A549 (cell line): ENCODE measurements around the gene RBSN. TPM values are rescaled to one million over a fixed set of nuclear protein-coding genes. Genes with fewer than 3 reads are reported as not detected.

Experiments
- ATAC-seq, 2 experiments: fragments of 200-7000 bp in 1 of 2; fragments of >200 bp in 1 of 2; cut with Nextera tagmentation in 1 of 2; cut with Tn5 transposase in 1 of 2; 3 replicates each; pipeline versions ENCODE4 v1.8.0 to v1.9.1; 2018 to 2020; ENCODE audit warnings: mild to moderate bottlenecking in 1 of 2, moderate library complexity in 1 of 2
- CTCF ChIA-PET: fragments of 300-600 bp; sonication (Branson Sonifier 250); formaldehyde crosslinking; extraction: SDS; loops from one replicate; lab custom pipeline; 2021; ENCODE audit warnings: antibody characterized with exemption, inconsistent platforms; lab: Yijun Ruan, JAX
- POLR2A ChIA-PET: fragments of 350-600 bp; formaldehyde crosslinking; extraction: SDS; loops from one replicate; lab custom pipeline; 2021; ENCODE audit warnings: antibody characterized with exemption, inconsistent platforms; lab: Yijun Ruan, JAX
- DNase-seq, 2 experiments: peaks; one replicate each; pipeline versions ENCODE4 v3.0.0 to v3.0.0-alpha.2; 2011 to 2016; ENCODE audit warnings: low read depth in 1 of 2, low spot score in 1 of 2
- FAIRE-seq: peaks from 2 replicates; lab custom pipeline; 2011; peaks lifted over from hg19 to GRCh38; lab: Jason Lieb, UNC
- H3K27ac ChIP-seq, 2 experiments: fragments of >200 bp; sonication (Bioruptor Twin); formaldehyde crosslinking; 3 replicates each; pipeline ENCODE4 v1.5.1; 2016 to 2017
- H3K4me1 ChIP-seq: fragments of >200 bp; sonication (Bioruptor Twin); formaldehyde crosslinking; 3 replicates; pipeline ENCODE4 v1.6.1; 2016
- H3K4me2 ChIP-seq: fragments of >200 bp; sonication (Bioruptor Twin); formaldehyde crosslinking; 3 replicates; pipeline ENCODE4 v1.6.1; 2016
- H3K4me3 ChIP-seq: fragments of >200 bp; sonication (Bioruptor Twin); formaldehyde crosslinking; 3 replicates; pipeline ENCODE4 v1.5.1; 2016
- H3K9me3 ChIP-seq: fragments of >200 bp; sonication (Bioruptor Twin); formaldehyde crosslinking; 3 replicates; pipeline ENCODE4 v1.6.1; 2016
- EHMT2 ChIP-seq: fragments of 200-600 bp; sonication (generic); IDR thresholded peaks from 2 replicates; pipeline ENCODE4 v1.6.1; 2016; ENCODE audit warnings: antibody characterized with exemption, low read depth, mild to moderate bottlenecking, moderate library complexity
- ELK1 ChIP-seq: fragments of 150-350 bp; IDR thresholded peaks from 2 replicates; pipeline ENCODE4 v1.6.1; 2014; ENCODE audit warnings: low read depth, mild to moderate bottlenecking, low read length
- FOSB ChIP-seq: fragments of 250-450 bp; sonication (Bioruptor Pico); IDR thresholded peaks from 2 replicates; pipeline ENCODE4 v1.5.0; 2020; ENCODE audit warnings: mild to moderate bottlenecking, moderate library complexity
- FOSL2 ChIP-seq, 2 experiments: fragments of 450-650 bp in 1 of 2; fragments of >200 bp in 1 of 2; sonication (Bioruptor Twin) in 1 of 2; formaldehyde crosslinking; IDR thresholded peaks; 2 replicates each; pipeline versions ENCODE4 v1.5.0 to v1.6.1; 2016 to 2020; ENCODE audit warnings: mild to moderate bottlenecking in 1 of 2, moderate library complexity in 1 of 2
- HDAC2 ChIP-seq: fragments of 200-600 bp; sonication (generic); IDR thresholded peaks from 2 replicates; pipeline ENCODE4 v1.6.1; 2016
- HOXA7 ChIP-seq: fragments of 250-450 bp; sonication (Bioruptor Pico); IDR thresholded peaks from 2 replicates; pipeline ENCODE4 v1.5.0; 2020; ENCODE audit warnings: mild to moderate bottlenecking, moderate library complexity
- JUN ChIP-seq, 2 experiments: fragments of >200 bp; sonication (Bioruptor Twin); formaldehyde crosslinking; IDR thresholded peaks; 2 replicates in 1 of 2; 3 replicates in 1 of 2; pipeline ENCODE4 v1.6.1; 2016 to 2017
- KDM1A ChIP-seq: fragments of 200-600 bp; sonication (generic); IDR thresholded peaks from 2 replicates; pipeline ENCODE4 v1.6.1; 2016; ENCODE audit warnings: low read depth, mild to moderate bottlenecking
- MAFK ChIP-seq: fragments of 450-650 bp; IDR thresholded peaks from 2 replicates; pipeline ENCODE4 v1.6.1; 2014; ENCODE audit not compliant: partially characterized antibody
- MAZ ChIP-seq: fragments of 150-350 bp; IDR thresholded peaks from 2 replicates; pipeline ENCODE4 v1.6.1; 2014; ENCODE audit warnings: antibody characterized with exemption, low read depth, low read length, borderline replicate concordance
- NFE2L2 ChIP-seq: fragments of 150-350 bp; conservative IDR thresholded peaks from 2 replicates; pipeline ENCODE4 v1.6.1; 2014; ENCODE audit warnings: low read length
- NPAS2 ChIP-seq: fragments of 250-450 bp; sonication (Bioruptor Pico); IDR thresholded peaks from 2 replicates; pipeline ENCODE4 v1.8.0; 2022; ENCODE audit warnings: mild to moderate bottlenecking, moderate library complexity, borderline replicate concordance
- NR3C1 ChIP-seq: fragments of >200 bp; sonication (Bioruptor Twin); formaldehyde crosslinking; IDR thresholded peaks from 3 replicates; pipeline ENCODE4 v1.6.1; 2017
- PHF8 ChIP-seq: fragments of 200-600 bp; sonication (generic); IDR thresholded peaks from 2 replicates; pipeline ENCODE4 v1.6.1; 2016; ENCODE audit warnings: low read depth, mild to moderate bottlenecking, antibody characterized with exemption, moderate library complexity, borderline replicate concordance
- POLR2A ChIP-seq: IDR thresholded peaks from 2 replicates; pipeline ENCODE4 v1.6.1; 2012; ENCODE audit warnings: mild to moderate bottlenecking, low read length
- POLR2AphosphoS2 ChIP-seq: conservative IDR thresholded peaks from 2 replicates; pipeline ENCODE4 v1.6.1; 2012; ENCODE audit warnings: low read length, improper control_type of control experiment, inconsistent platforms
- RAD21 ChIP-seq, 2 experiments: fragments of >200 bp in 1 of 2; sonication (Bioruptor Twin) in 1 of 2; formaldehyde crosslinking in 1 of 2; IDR thresholded peaks in 1 of 2; conservative IDR thresholded peaks in 1 of 2; 2 replicates in 1 of 2; 3 replicates in 1 of 2; pipeline ENCODE4 v1.6.1; 2012 to 2018; ENCODE audit warnings: inconsistent platforms in 1 of 2
- RARB ChIP-seq: fragments of 250-450 bp; sonication (Bioruptor Pico); IDR thresholded peaks from 2 replicates; pipeline ENCODE4 v1.8.0; 2021; ENCODE audit warnings: mild to moderate bottlenecking, moderate library complexity
- RCOR1 ChIP-seq: fragments of 150-350 bp; IDR thresholded peaks from 2 replicates; pipeline ENCODE4 v1.6.1; 2014; ENCODE audit warnings: antibody characterized with exemption, low read length, low read depth
- RNF2 ChIP-seq: fragments of 200-600 bp; sonication (generic); IDR thresholded peaks from 2 replicates; pipeline ENCODE4 v1.6.1; 2016; ENCODE audit warnings: low read depth, mild to moderate bottlenecking, antibody characterized with exemption, moderate library complexity, borderline replicate concordance
- TFCP2L1 ChIP-seq: fragments of 250-450 bp; sonication (Bioruptor Pico); IDR thresholded peaks from 2 replicates; pipeline ENCODE4 v1.5.0; 2021; ENCODE audit warnings: mild to moderate bottlenecking
- ZFP36 ChIP-seq: fragments of 450-650 bp; IDR thresholded peaks from 2 replicates; pipeline ENCODE4 v1.6.1; 2014; ENCODE audit warnings: borderline replicate concordance; ENCODE audit not compliant: partially characterized antibody
- ZNF302 ChIP-seq: fragments of 250-450 bp; sonication (Bioruptor Pico); IDR thresholded peaks from 2 replicates; pipeline ENCODE4 v1.9.0; 2021; ENCODE audit warnings: inconsistent platforms, mild to moderate bottlenecking, moderate library complexity
- WGBS: methylation state at CpG from one replicate; pipeline ENCODE4 v1.1.6; 2017; ENCODE audit errors: missing lambda C conversion rate; 5-methylcytosine and 5-hydroxymethylcytosine counted together
- polyA plus RNA-seq, 4 experiments: library from polyadenylated mRNA; depleted of rRNA in 3 of 4; stranded (reverse); fragments of >200 nt; fragmentation: RNase III in 1 of 4; extraction: RNeasy Plus Mini Kit Qiagen cat#74134 plus additional on column Dnase treatment in 1 of 4; gene quantifications; 2 replicates in 3 of 4; 3 replicates in 1 of 4; pipeline ENCODE4 v1.2.3, GENCODE V29; 2011 to 2017
- TF ChIP-seq, protein P1 (sequence below): IDR thresholded peaks from 2 replicates; pipeline ENCODE4 v1.6.1; 2012
- TF ChIP-seq, protein P2 (sequence below): fragments of 250-450 bp; sonication (Bioruptor Pico); IDR thresholded peaks from 2 replicates; pipeline ENCODE4 v1.5.0; 2020; ENCODE audit warnings: low read depth, mild to moderate bottlenecking, moderate library complexity
- TF ChIP-seq, protein P3 (sequence below): fragments of >200 bp; sonication (Bioruptor Twin); formaldehyde crosslinking; IDR thresholded peaks from 3 replicates; pipeline ENCODE4 v1.6.1; 2016
- TF ChIP-seq, protein P4 (sequence below): fragments of 250-450 bp; sonication (Bioruptor Pico); IDR thresholded peaks from 2 replicates; pipeline ENCODE4 v1.5.0; 2021; ENCODE audit warnings: mild to moderate bottlenecking, moderate library complexity, borderline replicate concordance

RBSN gene
- polyA plus RNA-seq, 2 of the 4 experiments (the other 2 are of a cell fraction) = 9.5 to 14.9 TPM

GRCh38 chr3:15056676-15057404, 42.1 kb downstream of the RBSN start:
- DNase-seq (no peak), ATAC-seq (no peak), FAIRE-seq (no peak)
- 90% methylated on average over 19 of the region's 19 CpGs for WGBS
- ChIA-PET CTCF (no interaction called here), POLR2A (no interaction called here)
- Histone ChIP-seq H3K9me3 (no peaks in the 10 kb centered on the region), H3K4me2 (no peak overlapping the region), H3K4me1 (no peaks in the 10 kb centered on the region), H3K27ac (no peak overlapping the region), H3K4me3 (no peak overlapping the region)
- TF ChIP-seq ZFP36 = no peak
- no peak for TF ChIP-seq HOXA7 (CRISPR knock-in tag)
- TF ChIP-seq, protein P1, sequence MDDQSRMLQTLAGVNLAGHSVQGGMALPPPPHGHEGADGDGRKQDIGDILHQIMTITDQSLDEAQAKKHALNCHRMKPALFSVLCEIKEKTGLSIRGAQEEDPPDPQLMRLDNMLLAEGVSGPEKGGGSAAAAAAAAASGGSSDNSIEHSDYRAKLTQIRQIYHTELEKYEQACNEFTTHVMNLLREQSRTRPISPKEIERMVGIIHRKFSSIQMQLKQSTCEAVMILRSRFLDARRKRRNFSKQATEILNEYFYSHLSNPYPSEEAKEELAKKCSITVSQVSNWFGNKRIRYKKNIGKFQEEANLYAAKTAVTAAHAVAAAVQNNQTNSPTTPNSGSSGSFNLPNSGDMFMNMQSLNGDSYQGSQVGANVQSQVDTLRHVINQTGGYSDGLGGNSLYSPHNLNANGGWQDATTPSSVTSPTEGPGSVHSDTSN = no peak
- no peak for TF ChIP-seq POLR2AphosphoS2

DNA sequence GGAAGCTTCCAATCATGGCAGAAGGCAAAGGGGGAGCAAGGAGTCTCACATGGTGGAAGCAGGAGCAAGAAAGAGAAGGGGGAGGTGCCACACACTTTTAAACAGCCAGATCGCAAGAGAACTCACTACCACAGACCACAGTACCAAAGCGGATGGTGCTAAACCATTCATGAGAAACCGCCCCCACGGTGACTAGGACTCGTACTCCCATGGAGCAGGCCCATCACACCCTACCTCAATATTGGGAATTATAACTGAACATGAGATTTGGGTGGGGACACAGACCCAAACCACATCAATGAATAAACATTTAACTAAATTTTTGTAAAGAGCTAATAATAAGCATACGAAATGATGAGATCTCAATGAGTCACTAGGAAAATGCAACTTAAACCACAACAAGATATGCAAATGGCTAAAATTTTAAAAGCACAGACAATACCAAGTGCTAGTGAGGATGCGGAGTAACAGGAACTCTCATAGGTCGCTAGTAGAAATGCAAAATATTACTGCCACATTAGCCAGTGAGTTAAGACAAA, 43.9 kb downstream of the RBSN start:
- TF ChIP-seq MAZ (no peak), NPAS2 (no peak), FOSB (CRISPR knock-in tag) (no peak), ZFP36 (no peak), RARB (CRISPR knock-in tag) (no peak), RCOR1 (no peak), RNF2 (no peak), PHF8 (no peak), POLR2A (no peak), FOSL2 (IDR thresholded peaks at IDR 0.05) (no peak), FOSL2 (CRISPR knock-in tag; IDR thresholded peaks at IDR 0.05) (no peak), KDM1A (no peak), RAD21 (conservative IDR thresholded peaks at IDR 0.05 in 1 of 2, IDR thresholded peaks at IDR 0.05 in 1 of 2) (no peak), ELK1 (no peak)
- TF ChIP-seq, protein P2, sequence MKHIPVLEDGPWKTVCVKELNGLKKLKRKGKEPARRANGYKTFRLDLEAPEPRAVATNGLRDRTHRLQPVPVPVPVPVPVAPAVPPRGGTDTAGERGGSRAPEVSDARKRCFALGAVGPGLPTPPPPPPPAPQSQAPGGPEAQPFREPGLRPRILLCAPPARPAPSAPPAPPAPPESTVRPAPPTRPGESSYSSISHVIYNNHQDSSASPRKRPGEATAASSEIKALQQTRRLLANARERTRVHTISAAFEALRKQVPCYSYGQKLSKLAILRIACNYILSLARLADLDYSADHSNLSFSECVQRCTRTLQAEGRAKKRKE (CRISPR knock-in tag) = no peak
- Histone ChIP-seq H3K9me3 (no peaks in the 10 kb centered on the region), H3K4me2 (no peak overlapping the region), H3K4me3 (no peak overlapping the region), H3K27ac (no peak overlapping the region), H3K4me1 (no peaks in the 10 kb centered on the region)
- DNase-seq (no peak), ATAC-seq (no peak), FAIRE-seq (no peak)
- 96% methylated on average over 8 of the region's 8 CpGs for WGBS
- ChIA-PET CTCF (interaction anchor here (0.9 kb wide), 1 partner anchor 43 kb away, joined by 3 read pairs; no protein-coding TSS in a partner anchor), POLR2A (no interaction called here)

- FAIRE-seq (no peak), ATAC-seq (no peak)
- TF ChIP-seq NR3C1 = no peak
- TF ChIP-seq TFCP2L1 (CRISPR knock-in tag) = no peak
- TF ChIP-seq HDAC2 = no peak
- TF ChIP-seq, protein P3, sequence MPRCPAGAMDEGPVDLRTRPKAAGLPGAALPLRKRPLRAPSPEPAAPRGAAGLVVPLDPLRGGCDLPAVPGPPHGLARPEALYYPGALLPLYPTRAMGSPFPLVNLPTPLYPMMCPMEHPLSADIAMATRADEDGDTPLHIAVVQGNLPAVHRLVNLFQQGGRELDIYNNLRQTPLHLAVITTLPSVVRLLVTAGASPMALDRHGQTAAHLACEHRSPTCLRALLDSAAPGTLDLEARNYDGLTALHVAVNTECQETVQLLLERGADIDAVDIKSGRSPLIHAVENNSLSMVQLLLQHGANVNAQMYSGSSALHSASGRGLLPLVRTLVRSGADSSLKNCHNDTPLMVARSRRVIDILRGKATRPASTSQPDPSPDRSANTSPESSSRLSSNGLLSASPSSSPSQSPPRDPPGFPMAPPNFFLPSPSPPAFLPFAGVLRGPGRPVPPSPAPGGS = no peak
- no peak for TF ChIP-seq MAFK
- no peak for TF ChIP-seq EHMT2
- no peak for TF ChIP-seq NFE2L2
- no peak for TF ChIP-seq JUN (IDR thresholded peaks at IDR 0.05)
- TF ChIP-seq ZNF302 (CRISPR knock-in tag) = no peak
- no peak for TF ChIP-seq ELK1
- TF ChIP-seq, protein P4, sequence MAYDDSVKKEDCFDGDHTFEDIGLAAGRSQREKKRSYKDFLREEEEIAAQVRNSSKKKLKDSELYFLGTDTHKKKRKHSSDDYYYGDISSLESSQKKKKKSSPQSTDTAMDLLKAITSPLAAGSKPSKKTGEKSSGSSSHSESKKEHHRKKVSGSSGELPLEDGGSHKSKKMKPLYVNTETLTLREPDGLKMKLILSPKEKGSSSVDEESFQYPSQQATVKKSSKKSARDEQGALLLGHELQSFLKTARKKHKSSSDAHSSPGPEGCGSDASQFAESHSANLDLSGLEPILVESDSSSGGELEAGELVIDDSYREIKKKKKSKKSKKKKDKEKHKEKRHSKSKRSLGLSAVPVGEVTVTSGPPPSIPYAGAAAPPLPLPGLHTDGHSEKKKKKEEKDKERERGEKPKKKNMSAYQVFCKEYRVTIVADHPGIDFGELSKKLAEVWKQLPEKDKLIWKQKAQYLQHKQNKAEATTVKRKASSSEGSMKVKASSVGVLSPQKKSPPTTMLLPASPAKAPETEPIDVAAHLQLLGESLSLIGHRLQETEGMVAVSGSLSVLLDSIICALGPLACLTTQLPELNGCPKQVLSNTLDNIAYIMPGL (CRISPR knock-in tag) = no peak
Measured at GRCh38 chr3:15053541-15053940, 45.4 kb downstream of the RBSN start.

More at GRCh38 chr3:15053541-15053940, 45.4 kb downstream of the RBSN start:
- no peak for DNase-seq
- 96% methylated on average over 4 of the region's 4 CpGs for WGBS
- POLR2A ChIA-PET = no interaction called here
- Histone ChIP-seq H3K4me3 (no peak overlapping the region), H3K27ac (no peak overlapping the region), H3K4me1 (no peaks in the 10 kb centered on the region), H3K9me3 (no peaks in the 10 kb centered on the region), H3K4me2 (no peak overlapping the region)
- CTCF ChIA-PET = interaction anchor here (1.6 kb wide), 1 partner anchor 127 kb away, joined by 5 read pairs; no protein-coding TSS in a partner anchor
